IMR-90 (cell line): ENCODE results near the gene AQP12B. TPM values are rescaled to one million over a fixed set of nuclear protein-coding genes. Genes with fewer than 3 reads are reported as not detected.

Experiments used
- ATAC-seq: fragments of 200-7000 bp; cut with Tn5 transposase; 2 replicates; pipeline ENCODE4 v1.9.1; 2020; ENCODE audit warnings: low read depth, mild to moderate bottlenecking, moderate library complexity
- BruUV-seq: library from RNA; stranded (reverse); fragments of 400-500 nt; replicated peaks from 2 replicates; lab custom pipeline; 2021; lab: Mats Ljungman, UMichigan
- CTCF ChIA-PET: fragments of 300-600 bp; formaldehyde crosslinking; extraction: SDS; loops from one replicate; lab custom pipeline; 2021; ENCODE audit warnings: antibody characterized with exemption; lab: Yijun Ruan, JAX
- POLR2A ChIA-PET: fragments of 300-600 bp; sonication (Branson Sonifier 250); formaldehyde crosslinking; loops from one replicate; lab custom pipeline; 2022; ENCODE audit warnings: antibody characterized with exemption; ENCODE audit not compliant: unreplicated experiment; lab: Charles Lee
- DNase-seq: peaks from one replicate; pipeline ENCODE4 v3.0.0; 2013
- H2AFZ ChIP-seq: replicated peaks from 2 replicates; pipeline ENCODE3; 2013; ENCODE audit warnings: low read length, mild to moderate bottlenecking; ENCODE audit not compliant: poor library complexity
- H2AK5ac ChIP-seq: 2 replicates; pipeline ENCODE4 v1.6.1; 2013; ENCODE audit warnings: low read depth, low read length, inconsistent platforms
- H2AK9ac ChIP-seq: replicated peaks from 2 replicates; pipeline ENCODE3; 2013; ENCODE audit warnings: mild to moderate bottlenecking, low read depth, low read length, moderate library complexity; ENCODE audit not compliant: poor library complexity
- H2BK120ac ChIP-seq: 2 replicates; pipeline ENCODE4 v1.6.1; 2013; ENCODE audit warnings: low read depth, low read length, inconsistent platforms
- H2BK15ac ChIP-seq: 3 replicates; pipeline ENCODE4 v1.6.1; 2013; ENCODE audit warnings: low read depth, low read length, inconsistent platforms
- H2BK20ac ChIP-seq: 2 replicates; pipeline ENCODE4 v1.6.1; 2013; ENCODE audit warnings: low read depth, mild to moderate bottlenecking, inconsistent platforms, low read length, moderate library complexity
- H2BK5ac ChIP-seq: 2 replicates; pipeline ENCODE4 v1.6.1; 2013; ENCODE audit warnings: mild to moderate bottlenecking, low read depth, low read length, inconsistent platforms; ENCODE audit not compliant: poor library complexity, severe bottlenecking
- H3K14ac ChIP-seq: replicated peaks from 2 replicates; pipeline ENCODE4 v1.6.1; 2013; ENCODE audit warnings: low read depth, low read length, inconsistent platforms
- H3K18ac ChIP-seq: 2 replicates; pipeline ENCODE4 v1.6.1; 2013; ENCODE audit warnings: low read depth, low read length, control low read depth
- H3K23ac ChIP-seq: 2 replicates; pipeline ENCODE4 v1.6.1; 2013; ENCODE audit warnings: low read depth, low read length, inconsistent platforms
- H3K27ac ChIP-seq: 2 replicates; pipeline ENCODE4 v1.5.1; 2013; ENCODE audit warnings: mild to moderate bottlenecking, control low read depth, low read length; ENCODE audit not compliant: insufficient read depth
- H3K27me3 ChIP-seq: 2 replicates; pipeline ENCODE4 v1.6.1; 2013; ENCODE audit warnings: low read length; ENCODE audit not compliant: control insufficient read depth, insufficient read depth
- H3K36me3 ChIP-seq: 2 replicates; pipeline ENCODE4 v1.6.1; 2013; ENCODE audit warnings: low read length, mixed read lengths; ENCODE audit not compliant: control insufficient read depth, insufficient read depth
- H3K4ac ChIP-seq: 2 replicates; pipeline ENCODE4 v1.6.1; 2013; ENCODE audit warnings: low read depth, low read length, inconsistent platforms
- H3K4me1 ChIP-seq: 2 replicates; pipeline ENCODE4 v1.6.1; 2013; ENCODE audit warnings: low read length, mixed read lengths; ENCODE audit not compliant: control insufficient read depth, insufficient read depth
- H3K4me2 ChIP-seq: 2 replicates; pipeline ENCODE4 v1.6.1; 2013; ENCODE audit warnings: low read depth, mild to moderate bottlenecking, control low read depth, low read length, moderate library complexity
- H3K4me3 ChIP-seq: 2 replicates; pipeline ENCODE4 v1.5.1; 2013; ENCODE audit warnings: low read depth, mild to moderate bottlenecking, control low read depth, low read length, moderate library complexity; ENCODE audit not compliant: insufficient read depth
- H3K56ac ChIP-seq: 2 replicates; pipeline ENCODE4 v1.6.1; 2013; ENCODE audit warnings: low read length, inconsistent platforms; ENCODE audit not compliant: insufficient read depth; ENCODE audit errors: extremely low read depth
- H3K79me1 ChIP-seq, 2 experiments: 2 replicates each; pipeline ENCODE4 v1.6.1; 2013; ENCODE audit warnings: low read length in 2 of 2, inconsistent platforms in 1 of 2, low read depth in 1 of 2
- H3K9ac ChIP-seq: 2 replicates; pipeline ENCODE4 v1.6.1; 2013; ENCODE audit warnings: low read depth, low read length, control low read depth
- H3K9me1 ChIP-seq: 2 replicates; pipeline ENCODE4 v1.6.1; 2013; ENCODE audit warnings: low read length, inconsistent platforms; ENCODE audit not compliant: insufficient read depth
- H3K9me3 ChIP-seq: 2 replicates; pipeline ENCODE4 v1.6.1; 2013; ENCODE audit warnings: low read length; ENCODE audit not compliant: control insufficient read depth, insufficient read depth
- H4K20me1 ChIP-seq: 2 replicates; pipeline ENCODE4 v1.6.1; 2013; ENCODE audit warnings: low read length, inconsistent platforms; ENCODE audit not compliant: insufficient read depth
- H4K5ac ChIP-seq: 2 replicates; pipeline ENCODE4 v1.6.1; 2013; ENCODE audit warnings: mild to moderate bottlenecking, low read depth, low read length, control low read depth
- H4K8ac ChIP-seq, 2 experiments: 2 replicates each; pipeline ENCODE4 v1.6.1; 2013; ENCODE audit warnings: low read depth in 2 of 2, low read length in 2 of 2, control low read depth in 1 of 2, inconsistent platforms in 1 of 2
- H4K91ac ChIP-seq: 2 replicates; pipeline ENCODE4 v1.6.1; 2013; ENCODE audit warnings: low read depth, low read length, inconsistent platforms; ENCODE audit not compliant: insufficient read depth
- CHD1 ChIP-seq: IDR thresholded peaks from 2 replicates; pipeline ENCODE4 v1.6.1; 2012; ENCODE audit warnings: low read depth, low read length, improper control_type of control experiment
- ELK1 ChIP-seq: fragments of 150-350 bp; IDR thresholded peaks from 2 replicates; pipeline ENCODE4 v1.6.1; 2016; ENCODE audit warnings: low read depth, mild to moderate bottlenecking, low read length, moderate library complexity, borderline replicate concordance
- RAD21 ChIP-seq: IDR thresholded peaks from 2 replicates; pipeline ENCODE4 v1.6.1; 2012; ENCODE audit warnings: low read length, improper control_type of control experiment
- RCOR1 ChIP-seq: IDR thresholded peaks from 2 replicates; pipeline ENCODE4 v1.6.1; 2012; ENCODE audit warnings: mild to moderate bottlenecking, low read length, improper control_type of control experiment; ENCODE audit not compliant: insufficient replicate concordance
- SMC3 ChIP-seq: fragments of 150-350 bp; IDR thresholded peaks from 2 replicates; pipeline ENCODE4 v1.6.1; 2016; ENCODE audit warnings: low read depth, mild to moderate bottlenecking, antibody characterized with exemption, low read length, moderate library complexity
- USF2 ChIP-seq: fragments of 150-350 bp; IDR thresholded peaks from 2 replicates; pipeline ENCODE4 v1.6.1; 2017; ENCODE audit warnings: mild to moderate bottlenecking, antibody characterized with exemption, low read length, low read depth
- WGBS, 2 experiments: methylation state at CpG; one replicate each; pipeline versions ENCODE4 v1.1.5 to v1.1.7; 2013; ENCODE audit warnings: missing lambda C conversion rate in 2 of 2; ENCODE audit not compliant: insufficient read length in 1 of 2; ENCODE audit errors: extremely low coverage in 2 of 2; 5-methylcytosine and 5-hydroxymethylcytosine counted together
- dilution Hi-C: fragments of 300-500 bp; cut with HindIII; formaldehyde crosslinking; loops from one replicate; pipeline ENCODE4 v1.14.3; 2018; ENCODE audit warnings: low sequenced_read_pairs; ENCODE audit not compliant: unreplicated experiment
- in situ Hi-C: fragments of 300-500 bp; cut with MboI; formaldehyde crosslinking; loops from 3 replicates; pipeline ENCODE4 v1.14.3; 2019; ENCODE audit warnings: low sequenced_read_pairs, inconsistent platforms, mixed read lengths
- intact Hi-C: fragments of 100-400 bp; cut with micrococcal nuclease; formaldehyde crosslinking; loops from 2 replicates; pipeline ENCODE4 v1.10.0; 2022
- polyA plus RNA-seq, 3 experiments: library from polyadenylated mRNA; depleted of rRNA; stranded (reverse); fragments of >200 nt; gene quantifications; 2 replicates each; pipeline ENCODE4 v1.2.3, GENCODE V29; 2012; ENCODE audit warnings: low replicate concordance in 1 of 3
- total RNA-seq: library from RNA; depleted of rRNA; stranded (reverse); fragments of >200 nt; gene quantifications from 2 replicates; pipeline ENCODE4 v1.2.3, GENCODE V29; 2012
- TF ChIP-seq, protein P1 (sequence below): conservative IDR thresholded peaks from 2 replicates; pipeline ENCODE4 v1.5.1; 2012; ENCODE audit warnings: mild to moderate bottlenecking, low read depth, low read length, improper control_type of control experiment

AQP12B gene
- total and polyA plus RNA-seq, 2 of the 4 experiments (the other 2 are of a cell fraction): not detected

DNA sequence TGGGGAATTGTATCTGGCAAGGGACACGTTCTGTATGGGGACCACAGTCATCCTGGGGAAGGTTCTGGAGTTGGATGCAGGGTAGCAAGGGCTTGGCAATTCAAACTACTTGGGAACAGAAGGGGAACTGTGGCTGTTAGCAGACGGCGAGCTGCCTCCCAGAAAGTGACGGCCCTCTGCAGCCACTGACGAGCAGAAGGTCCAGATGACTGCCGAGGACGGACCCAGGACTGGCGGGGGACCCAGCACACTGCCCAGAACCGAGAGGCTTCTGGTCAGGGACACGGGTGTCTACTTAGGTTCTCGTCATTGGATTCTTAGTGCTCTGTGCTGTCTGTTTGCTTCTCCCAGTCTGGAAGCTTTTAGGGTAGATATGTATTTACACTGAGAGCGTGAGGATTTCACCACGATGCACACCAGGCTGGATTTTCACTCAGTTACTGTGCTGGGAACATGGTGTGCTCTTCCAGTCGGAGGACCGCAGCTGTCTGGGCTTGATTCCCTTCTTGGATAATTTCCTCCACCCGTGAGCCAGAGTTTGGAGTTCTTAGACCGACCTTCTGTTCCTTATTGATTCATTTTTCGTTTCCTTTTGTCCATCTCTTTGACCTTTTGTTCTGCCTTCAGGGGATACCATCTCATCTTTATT is 44.0 kb downstream of the AQP12B start:
- Histone ChIP-seq H3K36me3 (no peaks in the 10 kb centered on the region), H3K9me1 (no peaks in the 10 kb centered on the region), H3K4me3 (no peak overlapping the region), H2AFZ (no peak overlapping the region), H3K9me3 (peaks cover 6% of the 10 kb centered on the region), H3K4me1 (no peaks in the 10 kb centered on the region), H3K9ac (no peak overlapping the region), H3K27me3 (peaks cover 18% of the 10 kb centered on the region), H2AK5ac (no peak overlapping the region), H3K14ac (no peak overlapping the region), H2BK5ac (no peak overlapping the region), H3K4me2 (no peak overlapping the region), H2BK15ac (no peak overlapping the region), H2AK9ac (no peak overlapping the region), H3K79me1 (no peaks in the 10 kb centered on the region), H3K23ac (no peak overlapping the region), H3K56ac (no peak overlapping the region), H4K91ac (no peak overlapping the region), H2BK120ac (no peak overlapping the region), H3K18ac (no peak overlapping the region), H4K5ac (no peak overlapping the region), H2BK20ac (no peak overlapping the region), H4K20me1 (no peaks in the 10 kb centered on the region), H3K27ac (no peak overlapping the region), H4K8ac (no peak overlapping the region), H3K4ac (no peak overlapping the region)
- WGBS, 2 experiments: 51% methylated on average over 13 of the region's 18 CpGs; no CpG with 5 or more reads in 1 of the 2 experiments
- no TSS peak for BruUV-seq
- in situ Hi-C loops: no loop called here
- dilution Hi-C loops: no loop called here
- ChIA-PET POLR2A (no interaction called here), CTCF (no interaction called here)
- TF ChIP-seq CHD1 (no peak), RCOR1 (no peak), RAD21 (no peak), ELK1 (no peak), USF2 (no peak), SMC3 (no peak)
- TF ChIP-seq, protein P1, sequence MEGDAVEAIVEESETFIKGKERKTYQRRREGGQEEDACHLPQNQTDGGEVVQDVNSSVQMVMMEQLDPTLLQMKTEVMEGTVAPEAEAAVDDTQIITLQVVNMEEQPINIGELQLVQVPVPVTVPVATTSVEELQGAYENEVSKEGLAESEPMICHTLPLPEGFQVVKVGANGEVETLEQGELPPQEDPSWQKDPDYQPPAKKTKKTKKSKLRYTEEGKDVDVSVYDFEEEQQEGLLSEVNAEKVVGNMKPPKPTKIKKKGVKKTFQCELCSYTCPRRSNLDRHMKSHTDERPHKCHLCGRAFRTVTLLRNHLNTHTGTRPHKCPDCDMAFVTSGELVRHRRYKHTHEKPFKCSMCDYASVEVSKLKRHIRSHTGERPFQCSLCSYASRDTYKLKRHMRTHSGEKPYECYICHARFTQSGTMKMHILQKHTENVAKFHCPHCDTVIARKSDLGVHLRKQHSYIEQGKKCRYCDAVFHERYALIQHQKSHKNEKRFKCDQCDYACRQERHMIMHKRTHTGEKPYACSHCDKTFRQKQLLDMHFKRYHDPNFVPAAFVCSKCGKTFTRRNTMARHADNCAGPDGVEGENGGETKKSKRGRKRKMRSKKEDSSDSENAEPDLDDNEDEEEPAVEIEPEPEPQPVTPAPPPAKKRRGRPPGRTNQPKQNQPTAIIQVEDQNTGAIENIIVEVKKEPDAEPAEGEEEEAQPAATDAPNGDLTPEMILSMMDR: no peak
- DNase-seq (no peak), ATAC-seq (no peak)
- intact Hi-C loops: no loop called here
